CD4-positive, alpha-beta T cell treated with Interleukin-2 at 100 ng/mL for 4 hours (primary cell): ENCODE data around the gene RSBN1L.
A peak's percentile ranks its signal among the peaks of the same experiment; 100 is the strongest.
"Not testable (repeated sequence)": the region's sequence is repeated elsewhere in the genome, so short reads cannot be mapped to it uniquely, and the experiment has no call there.

ENCODE experiments used
- DNase-seq: peaks from one replicate; pipeline ENCODE4 v3.0.0-alpha.2; 2020; ENCODE audit warnings: low spot score

Gene RSBN1L

DNA sequence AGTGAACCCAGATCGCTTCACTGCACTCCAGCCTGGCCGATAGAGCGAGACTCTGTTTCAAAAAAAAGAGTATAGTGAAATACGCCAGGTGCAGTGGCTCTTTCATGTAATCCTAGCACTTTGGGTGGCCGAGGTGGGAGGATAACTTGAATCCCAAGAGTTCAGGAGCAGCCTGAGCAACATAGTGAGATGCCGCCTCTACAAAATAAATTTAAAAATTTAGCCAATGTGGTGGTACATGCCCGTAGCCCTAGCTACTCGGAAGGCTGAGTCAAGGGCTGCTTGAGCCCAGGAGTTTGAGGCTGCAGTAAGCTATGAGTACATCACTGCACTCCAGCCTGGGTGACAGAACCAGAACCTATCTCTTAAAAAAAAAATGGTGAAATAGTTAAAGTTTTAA lies 74.1 kb downstream of the RSBN1L start:
- DNase-seq: no peak

DNA sequence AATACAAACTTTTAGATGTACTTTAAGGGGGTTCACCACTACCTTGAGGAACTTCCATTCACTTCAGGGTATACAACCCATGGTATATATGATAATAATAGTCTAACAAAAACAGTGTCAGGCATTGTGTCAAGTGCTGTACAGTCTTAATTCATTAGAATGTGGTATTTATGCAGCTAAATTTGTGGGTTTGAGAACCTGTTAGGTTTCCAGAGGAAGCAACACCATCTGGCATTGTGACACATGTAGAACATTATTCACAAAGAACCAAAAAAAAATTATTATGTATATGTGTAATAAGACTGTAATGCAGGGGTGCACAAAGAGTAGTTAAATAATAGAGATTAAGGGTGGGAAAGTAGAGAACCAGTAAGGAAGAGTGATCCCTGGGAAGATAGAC lies 75.6 kb downstream of the RSBN1L start:
- DNase-seq: no peak

DNA sequence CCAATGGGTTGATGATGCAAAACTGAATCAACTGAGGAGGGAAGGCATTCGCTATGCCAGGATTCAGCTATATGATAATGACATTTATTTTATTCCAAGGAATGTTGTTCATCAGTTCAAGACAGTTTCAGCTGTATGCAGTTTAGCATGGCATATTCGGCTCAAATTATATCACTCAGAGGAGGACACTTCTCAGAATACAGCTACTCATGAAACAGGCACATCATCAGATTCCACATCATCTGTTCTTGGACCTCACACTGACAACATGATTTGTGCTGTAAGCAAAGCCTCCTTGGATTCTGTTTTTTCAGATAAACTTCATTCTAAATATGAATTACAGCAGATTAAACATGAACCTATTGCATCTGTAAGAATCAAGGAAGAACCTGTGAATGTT lies 82.3 kb downstream of the RSBN1L start:
- no peak for DNase-seq

DNA sequence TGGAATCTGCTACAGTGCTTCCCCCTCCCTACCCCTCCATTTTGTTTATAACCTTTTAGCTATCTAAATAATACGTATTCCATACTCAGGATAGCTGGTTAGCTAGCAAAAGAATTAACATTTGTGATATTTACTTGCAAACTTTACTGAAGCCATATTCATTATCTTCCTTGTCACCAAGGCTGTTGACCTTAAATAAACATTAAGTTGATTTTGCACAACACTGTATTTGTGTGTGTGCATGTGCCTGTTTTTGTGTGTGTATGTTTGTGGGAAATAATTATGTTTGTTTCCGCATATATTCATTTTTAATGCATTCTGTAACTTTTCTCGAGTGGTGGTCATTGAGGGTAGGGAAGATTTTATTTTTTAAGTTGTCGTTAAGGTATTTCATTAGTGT lies 86.1 kb downstream of the RSBN1L start:
- DNase-seq: no peak

DNA sequence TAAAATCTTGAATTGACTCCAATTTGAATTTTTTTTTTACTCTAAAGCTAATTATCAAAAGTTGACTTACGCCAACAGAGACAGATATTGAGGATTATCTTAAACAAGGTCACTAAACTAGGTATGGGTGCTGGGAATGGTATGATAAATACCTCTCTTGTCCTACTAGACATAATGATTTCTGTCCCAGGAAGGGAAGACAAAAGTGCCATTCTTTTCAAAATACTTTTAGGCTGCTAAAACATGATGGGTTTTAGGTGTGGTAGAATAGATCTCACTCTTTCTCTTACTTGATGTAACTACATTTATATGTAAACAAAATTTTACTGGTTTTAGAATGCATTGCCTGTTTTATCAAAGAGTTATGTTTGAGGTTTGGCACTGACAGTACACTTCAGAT lies 86.9 kb downstream of the RSBN1L start:
- DNase-seq: no peak

DNA sequence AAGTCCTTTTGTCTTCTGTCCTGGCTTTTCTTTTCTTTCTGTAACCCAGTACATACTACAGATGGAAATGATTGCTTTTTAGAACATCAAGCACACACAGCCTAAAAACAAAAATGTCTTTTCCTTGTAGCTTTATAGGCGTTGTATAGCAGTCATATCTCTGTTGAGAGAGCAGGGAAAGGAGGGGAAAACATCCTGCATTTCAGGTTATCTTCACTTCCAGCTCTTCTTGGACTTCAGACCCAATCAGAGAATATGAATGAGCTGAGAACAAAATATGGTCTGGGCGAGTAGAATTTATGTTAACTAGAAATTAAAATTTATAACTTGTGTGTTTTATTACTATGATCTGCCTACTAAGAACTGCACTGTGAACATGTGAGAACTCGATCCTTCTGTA lies 87.3 kb downstream of the RSBN1L start:
- no peak for DNase-seq

DNA sequence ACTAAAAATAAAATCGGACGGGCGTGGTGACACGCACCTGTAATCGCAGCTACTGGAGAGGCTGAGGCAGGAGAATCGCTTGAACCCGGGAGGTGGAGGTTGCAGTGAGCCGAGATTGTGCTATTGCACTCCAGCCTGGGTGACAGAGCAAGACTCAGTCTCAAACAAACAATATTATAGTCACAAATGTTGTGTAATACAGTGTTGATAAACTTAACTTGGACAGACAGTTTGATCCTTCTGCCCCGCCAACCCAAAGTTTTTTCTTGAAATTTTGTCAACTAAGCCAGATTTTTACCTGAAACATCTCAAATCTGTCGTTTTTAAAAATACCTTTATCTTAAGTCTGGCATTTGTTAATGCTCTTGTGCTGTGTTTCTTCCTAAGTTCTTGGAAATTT lies 88.2 kb downstream of the RSBN1L start:
- not testable (repeated sequence) for DNase-seq

DNA sequence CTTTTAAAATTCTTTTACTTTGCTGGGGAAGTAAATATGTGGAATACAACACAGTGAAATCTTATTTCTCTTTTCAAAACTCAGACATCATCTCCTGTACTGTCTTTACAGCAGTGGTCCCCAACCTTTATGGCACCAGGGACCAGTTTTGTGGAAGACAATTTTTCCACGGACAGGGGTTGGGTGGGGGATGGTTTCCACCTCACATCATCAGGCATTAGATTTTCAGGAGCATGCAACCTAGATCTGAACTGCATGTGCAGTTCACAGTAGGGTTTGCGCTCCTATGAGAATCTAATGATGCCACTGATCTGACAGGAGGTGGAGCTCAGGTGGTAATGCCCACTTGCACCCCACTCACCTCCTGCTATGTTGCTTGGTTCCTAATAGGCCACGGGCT lies 89.8 kb downstream of the RSBN1L start:
- DNase-seq: no peak

DNA sequence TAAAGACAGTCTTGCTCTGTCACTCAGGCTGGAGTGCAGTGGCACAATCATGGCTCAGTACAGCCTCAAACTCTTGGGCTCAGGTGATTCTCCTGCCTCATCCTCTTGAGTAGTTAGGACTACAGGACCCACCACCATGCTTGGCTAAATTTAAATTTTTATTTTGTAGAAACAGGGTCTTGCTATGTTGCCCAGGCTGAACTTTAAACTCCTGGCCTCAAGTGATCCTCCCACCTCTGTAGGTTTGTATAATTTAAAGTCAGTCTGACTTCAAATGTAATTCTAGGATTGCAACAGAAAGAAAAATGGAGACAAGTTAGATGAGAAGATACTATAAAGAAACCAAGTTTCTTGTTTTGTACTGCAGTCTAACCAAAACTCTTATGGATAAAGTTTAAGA lies 90.5 kb downstream of the RSBN1L start:
- no peak for DNase-seq

DNA sequence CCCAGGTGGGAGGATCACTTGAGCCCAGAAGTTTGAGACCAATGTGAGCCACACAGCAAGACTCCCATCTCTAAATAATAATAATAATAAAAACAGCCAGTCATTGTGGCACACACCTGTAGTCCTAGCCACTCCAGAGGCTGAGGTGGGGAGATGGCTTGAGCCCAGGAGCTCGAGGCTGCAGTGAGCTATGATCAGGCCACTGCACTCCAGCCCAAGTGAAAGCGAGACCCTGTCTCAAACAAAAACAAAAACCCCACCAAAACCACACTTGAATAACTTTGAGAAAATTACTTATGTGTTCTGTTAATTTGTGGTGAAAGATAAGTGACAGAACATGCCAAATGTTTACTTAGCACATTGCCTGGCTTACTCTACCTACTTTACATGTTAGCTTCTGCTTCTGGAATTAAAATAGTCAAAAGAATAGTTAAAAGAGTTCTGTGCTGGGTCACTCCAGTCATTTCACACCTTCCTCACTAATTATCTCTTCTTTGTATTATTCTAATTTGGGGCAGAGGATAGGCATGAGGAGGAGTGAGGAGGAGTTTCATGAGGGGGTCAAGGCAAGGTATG lies 92.2 kb downstream of the RSBN1L start:
- DNase-seq: no peak

DNA sequence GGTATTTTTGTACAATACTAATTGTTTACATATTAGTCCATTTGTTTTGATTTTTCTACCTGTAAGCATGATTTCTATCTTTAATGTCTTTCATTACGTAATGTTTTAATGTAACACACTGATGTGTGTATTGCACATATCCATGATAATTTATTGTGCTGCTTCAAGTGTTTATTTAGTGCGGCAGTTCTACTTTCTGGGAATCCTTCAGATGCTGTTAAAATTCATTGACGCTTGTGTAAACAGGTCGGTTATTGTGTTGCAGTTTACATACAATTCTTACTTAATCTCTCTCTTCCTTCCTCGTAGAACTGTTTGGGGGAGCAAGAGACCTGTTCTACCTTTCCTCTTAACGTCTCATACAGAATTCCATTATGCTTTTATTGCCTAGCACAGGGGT lies 95.1 kb downstream of the RSBN1L start:
- no peak for DNase-seq

DNA sequence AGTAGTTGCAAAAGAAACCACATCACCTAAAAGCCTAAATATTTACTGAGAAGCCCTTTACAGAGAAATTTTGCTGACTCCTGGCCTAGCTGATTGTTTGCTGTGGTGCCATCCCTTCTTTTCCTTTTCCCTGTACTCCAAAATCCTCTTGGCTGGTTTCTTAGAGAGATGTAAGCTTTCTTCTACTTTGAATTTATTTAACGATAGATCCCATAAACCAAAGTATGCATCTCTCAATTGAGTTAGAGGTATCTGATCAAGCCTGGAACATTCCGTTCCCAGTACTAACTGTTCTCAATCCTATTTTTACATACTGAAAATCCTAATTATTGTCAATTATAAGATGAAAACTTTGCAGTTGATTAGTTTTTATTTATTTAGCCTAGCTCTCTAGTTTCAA lies 95.7 kb downstream of the RSBN1L start:
- no peak for DNase-seq

DNA sequence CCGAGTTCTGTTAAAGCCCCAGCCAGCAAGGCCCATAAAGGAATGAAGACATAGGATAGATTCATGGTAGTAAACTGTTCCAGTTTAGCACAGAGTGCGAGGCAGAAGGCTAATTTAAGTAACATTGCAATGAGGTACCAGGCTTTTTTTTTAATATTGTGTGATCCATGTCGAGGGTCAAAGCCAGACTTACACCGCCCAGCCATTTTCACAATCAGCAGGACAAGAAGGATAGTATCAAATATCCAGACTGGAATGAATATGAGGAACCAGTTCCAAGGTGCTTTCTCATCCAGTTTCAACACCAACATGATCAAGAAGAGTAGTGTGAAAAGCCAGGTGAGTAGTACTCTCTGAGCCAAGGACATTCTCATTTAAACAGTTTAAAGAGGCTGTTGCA lies 97.7 kb downstream of the RSBN1L start:
- DNase-seq: no peak

DNA sequence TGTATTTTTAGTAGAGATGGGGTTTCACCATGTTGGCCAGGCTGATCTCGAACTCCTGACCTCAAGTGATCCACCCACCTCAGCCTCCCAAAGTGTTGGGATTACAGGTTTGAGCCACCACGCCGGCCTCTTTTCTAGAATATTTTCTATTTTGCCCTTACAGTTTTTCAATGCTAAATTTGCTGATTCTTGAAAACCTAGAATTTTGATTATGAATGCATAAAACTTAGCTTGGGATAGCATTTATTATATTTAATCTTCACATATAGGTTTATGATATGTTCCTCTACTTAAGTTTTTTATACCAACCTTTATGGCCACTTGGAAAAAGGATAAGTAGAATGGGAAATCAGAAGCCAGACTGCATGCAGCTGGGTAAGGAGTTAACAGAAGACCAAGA lies 99.8 kb downstream of the RSBN1L start:
- DNase-seq: no peak

DNA sequence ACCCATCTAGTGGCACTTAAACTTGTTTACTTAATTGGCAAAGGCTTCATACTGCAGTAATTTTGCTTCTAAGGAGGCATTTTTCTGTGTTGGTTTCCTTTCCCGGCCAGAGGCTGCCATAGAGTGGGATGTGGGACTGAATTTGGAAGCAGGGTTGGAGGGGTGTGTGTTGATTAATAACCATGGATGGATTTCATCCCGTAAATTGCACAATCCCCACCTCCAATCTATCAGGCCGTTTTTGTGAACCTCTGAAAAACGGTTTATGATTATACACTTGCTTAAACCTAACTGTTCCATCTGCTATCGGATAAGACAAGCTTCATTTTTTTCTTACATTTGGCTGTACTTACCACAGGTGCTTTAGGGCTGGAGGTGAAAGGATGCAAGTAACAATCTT lies 100.7 kb downstream of the RSBN1L start:
- no peak for DNase-seq

DNA sequence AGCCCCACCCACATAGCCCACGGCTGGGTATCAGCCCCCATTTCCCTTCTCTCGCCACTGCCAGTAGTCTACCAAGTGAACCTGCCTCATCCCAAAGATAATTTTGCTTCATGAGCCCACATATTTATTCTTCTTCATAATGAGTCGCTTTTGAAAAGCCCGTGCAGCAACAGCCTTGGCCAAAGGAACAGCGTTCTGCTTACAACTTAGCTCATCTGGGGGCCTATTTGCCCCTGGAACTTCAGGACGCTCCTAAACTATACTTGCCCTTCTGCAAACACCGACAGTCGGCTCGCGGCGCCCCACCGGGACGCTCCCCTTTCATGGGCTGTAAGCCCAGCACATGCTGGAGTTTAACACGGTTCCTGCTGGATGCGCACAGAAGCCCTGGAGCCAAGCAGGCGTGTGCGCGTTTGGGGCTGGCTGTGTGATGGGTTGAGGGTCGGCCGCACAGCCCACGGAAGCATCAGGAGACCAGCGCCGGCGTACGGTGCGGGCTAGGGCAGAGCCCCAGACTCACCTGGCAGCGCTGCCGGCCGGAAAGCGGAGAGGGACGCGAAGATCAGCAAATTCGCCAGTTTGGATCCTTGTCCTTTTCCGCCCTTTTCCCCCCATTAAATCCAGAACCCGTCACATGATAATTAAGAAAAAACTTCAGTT lies 101.6 kb downstream of the RSBN1L start:
- no peak for DNase-seq

DNA sequence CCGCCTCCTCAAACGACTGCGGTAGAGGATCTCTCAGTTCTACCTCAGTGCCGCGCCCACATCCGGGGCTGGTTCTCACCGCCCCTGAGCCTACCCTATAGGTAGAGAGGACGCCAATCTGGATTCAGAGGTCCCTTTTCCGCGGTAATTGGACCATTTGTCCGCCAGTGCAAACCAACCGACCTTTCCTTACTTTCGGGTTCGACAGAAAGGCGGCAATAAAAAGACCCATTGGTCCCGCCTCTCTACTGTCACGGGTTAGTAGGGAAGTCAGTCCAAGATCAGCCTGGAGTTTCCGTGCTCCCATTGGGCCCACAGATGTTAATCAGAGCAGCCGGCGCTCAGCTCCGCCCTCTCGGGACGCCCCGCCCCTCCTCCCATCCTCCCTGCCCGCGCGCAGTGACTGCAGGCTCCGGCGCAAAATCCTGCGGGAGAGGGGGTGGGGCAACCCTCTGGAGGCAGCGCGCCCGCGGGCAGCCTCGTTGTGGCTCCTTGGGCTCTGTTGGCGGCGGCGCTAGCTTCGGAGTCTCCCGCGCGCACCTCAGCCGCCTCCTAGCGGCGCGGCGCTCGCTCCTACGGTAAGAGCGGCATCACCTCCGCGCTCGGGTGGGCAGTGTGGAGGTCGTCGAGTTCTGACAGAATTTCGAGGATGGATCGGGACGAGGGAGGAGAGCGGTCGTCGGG lies 102.3 kb downstream of the RSBN1L start, which contains the start of the genes PHTF2 and TMEM60:
Gene PHTF2, plus strand, starts transcription at position 380 of the 684 bp plus-strand sequence.
Gene TMEM60, minus strand, starts transcription at position 41 of the 684 bp plus-strand sequence. CDS start 4,061 bp downstream, outside the sequence.
- DNase-seq: peak; percentile 96

DNA sequence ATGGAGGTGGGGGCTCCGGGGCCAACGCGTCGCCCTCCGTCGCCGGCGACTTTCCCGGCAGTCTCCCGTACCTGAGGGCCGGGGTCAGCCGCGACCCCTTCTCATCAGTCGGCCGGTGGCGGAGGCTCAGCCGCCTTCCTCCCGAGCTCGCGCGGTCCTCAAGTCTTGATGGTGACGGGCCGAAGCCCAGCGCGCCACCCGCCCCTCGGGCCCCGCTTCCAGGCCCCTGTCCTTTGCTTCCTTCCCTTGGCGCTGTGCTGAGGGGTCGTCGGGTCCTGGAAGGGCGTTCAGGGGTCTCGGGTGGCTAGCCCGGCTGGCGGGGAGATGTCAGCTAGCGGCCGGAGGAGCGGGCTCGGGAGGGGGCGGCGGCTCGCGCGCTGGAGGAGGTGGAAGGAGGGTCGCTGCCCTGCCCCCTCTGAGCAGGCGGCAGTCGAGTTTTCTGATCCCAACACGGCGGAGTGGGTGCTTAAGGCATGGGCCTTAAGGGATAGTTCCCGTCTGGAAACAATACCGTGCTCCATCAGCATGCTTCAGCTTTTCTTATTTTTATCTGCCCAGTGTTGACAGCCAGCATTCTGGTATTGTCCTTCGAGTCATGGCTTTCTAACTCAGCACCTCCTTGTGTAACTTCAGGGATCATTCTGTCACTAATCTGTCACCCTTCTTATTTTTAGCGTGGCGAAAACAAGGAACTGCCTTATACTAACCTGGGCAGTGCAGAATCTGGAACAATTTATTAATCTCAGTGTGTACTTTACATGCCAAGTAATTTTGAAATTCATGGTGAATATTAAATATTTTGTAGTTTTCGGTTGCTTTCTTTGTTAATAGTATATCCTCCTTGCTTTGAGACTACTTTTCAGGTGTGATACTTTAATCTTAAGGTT lies 103.1 kb downstream of the RSBN1L start:
- peak; percentile 30 for DNase-seq

DNA sequence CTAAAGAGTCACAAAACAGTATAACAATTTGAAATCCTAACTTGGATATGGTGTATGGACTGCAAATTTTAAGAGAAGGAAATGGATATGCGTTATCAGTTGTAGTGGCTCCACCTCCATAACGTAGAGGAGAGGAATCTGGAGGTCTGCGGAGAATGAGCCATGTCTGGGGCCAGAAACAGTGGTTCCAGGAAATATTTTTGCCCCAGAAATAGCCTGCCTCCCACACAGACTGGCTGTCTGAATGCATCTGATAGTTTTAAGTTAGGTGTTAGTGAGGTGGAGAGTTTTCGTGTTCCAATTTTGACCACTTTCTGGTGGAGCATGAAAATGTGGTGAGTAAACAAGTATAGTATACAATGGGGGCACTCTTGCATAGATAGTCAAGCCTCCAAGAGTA lies 103.9 kb downstream of the RSBN1L start:
- DNase-seq: peak; percentile 48

DNA sequence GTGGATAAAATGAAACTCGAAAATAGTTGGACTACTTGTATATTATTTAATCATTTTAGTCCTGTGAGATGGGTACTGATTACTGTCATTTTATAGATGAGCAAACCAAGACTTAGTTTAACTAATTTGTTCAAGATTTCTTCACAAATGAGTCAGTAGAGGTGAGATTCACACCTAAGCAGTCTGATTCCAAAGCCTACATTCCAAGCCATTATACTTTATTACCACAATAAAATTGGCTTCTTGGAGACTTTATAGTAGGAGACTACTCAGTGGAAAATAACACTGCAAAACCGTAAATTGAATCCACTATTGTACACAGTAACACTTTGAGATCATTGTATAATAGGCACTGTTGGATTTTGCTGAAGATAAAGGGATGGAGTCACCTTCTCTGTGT lies 104.5 kb downstream of the RSBN1L start:
- no peak for DNase-seq

DNA sequence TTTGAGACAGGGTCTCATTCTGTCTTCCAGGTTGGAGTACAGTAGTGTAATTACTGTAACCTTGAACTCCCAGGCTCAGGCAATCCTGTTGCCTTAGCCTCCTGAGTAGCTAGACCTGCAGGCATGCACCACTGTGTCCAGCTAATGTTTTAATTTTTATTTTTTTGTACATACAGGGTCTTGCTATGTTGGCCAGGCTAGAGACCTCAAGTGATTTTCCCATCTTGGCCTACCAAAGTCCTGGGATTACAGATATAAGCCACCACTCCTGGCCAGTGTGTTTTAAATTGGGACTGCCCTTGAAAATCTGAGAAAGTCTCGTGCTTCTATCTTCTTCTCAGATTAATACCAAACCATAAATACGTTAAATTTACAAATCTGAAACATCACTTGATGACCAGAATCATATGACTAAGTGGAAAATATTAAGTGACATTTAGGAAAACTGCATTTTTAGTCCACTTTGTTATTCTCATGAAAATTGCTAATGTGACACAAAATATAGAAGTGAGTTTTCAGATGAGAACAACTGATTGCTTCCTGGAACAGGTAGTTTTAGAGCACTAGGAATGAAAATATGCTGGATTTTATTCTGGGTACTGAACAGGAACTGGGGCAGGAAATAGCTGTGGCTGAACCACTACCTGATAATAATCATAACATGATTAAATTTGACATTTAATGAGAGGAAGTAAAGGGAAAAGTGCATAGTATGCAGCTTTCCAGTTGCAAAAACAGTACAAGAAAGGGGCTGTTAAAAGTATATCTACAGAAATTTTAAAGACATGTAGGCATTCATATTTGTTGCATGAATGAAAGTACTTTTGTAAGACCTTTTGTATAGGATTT lies 106.5 kb downstream of the RSBN1L start:
- peak; percentile 77 for DNase-seq

DNA sequence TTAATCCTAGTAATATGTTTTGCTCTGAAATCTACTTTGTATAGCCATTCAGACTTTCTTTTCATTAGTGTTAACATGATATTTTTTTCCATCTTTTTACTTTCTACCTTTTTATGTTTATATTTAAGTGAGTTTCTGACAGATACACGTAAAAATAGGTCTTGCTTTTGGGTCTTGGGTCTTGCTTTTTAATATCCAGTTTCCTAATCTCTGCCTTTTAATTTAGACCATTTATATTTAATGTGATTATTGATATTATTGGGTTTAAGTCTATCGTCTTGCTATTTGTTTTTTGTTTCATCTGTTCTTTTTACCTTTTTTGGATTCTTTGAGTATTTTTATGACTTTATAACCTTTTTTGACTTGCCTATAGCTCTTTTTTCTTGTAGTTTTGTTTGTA lies 110.2 kb downstream of the RSBN1L start:
- no peak for DNase-seq
